ENCODE results near the gene C10orf120. TPM values are rescaled to one million over a fixed set of nuclear protein-coding genes. Genes with fewer than 3 reads are reported as not detected.

Gene C10orf120
- total RNA-seq, 1 experiment from 2014 or later: not detected

GRCh38 chr10:122660696-122661095 is 39.0 kb downstream of the C10orf120 start:
- no peak for DNase-seq (ENCODE audit: low read depth)

DNA sequence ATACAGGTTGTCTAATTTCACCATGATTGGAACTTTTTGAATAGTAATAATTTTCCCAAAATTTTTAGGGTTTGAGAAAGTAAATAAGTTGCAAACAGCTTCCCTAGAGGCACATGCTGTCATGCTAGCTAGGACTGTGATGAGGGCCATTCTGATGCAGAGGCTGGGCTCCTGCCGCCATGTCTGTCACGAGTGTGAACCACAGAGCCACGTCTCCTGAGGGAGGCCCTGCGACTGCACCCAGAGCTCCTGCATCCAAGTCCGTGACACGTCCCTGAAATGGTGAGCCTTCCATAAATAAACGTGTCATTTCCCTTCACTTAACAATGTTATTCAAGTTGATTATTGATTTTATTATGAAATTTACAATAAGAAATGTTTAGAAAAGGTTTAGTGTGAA is 40.0 kb downstream of the C10orf120 start:
- DNase-seq (ENCODE audit: low read depth): no peak

- DNase-seq (ENCODE audit: low read depth): no peak
Observed at GRCh38 chr10:122659126-122659525, 40.5 kb downstream of the C10orf120 start.

- DNase-seq (ENCODE audit: low read depth): no peak
Observed at GRCh38 chr10:122658356-122659049, 41.1 kb downstream of the C10orf120 start.

DNA sequence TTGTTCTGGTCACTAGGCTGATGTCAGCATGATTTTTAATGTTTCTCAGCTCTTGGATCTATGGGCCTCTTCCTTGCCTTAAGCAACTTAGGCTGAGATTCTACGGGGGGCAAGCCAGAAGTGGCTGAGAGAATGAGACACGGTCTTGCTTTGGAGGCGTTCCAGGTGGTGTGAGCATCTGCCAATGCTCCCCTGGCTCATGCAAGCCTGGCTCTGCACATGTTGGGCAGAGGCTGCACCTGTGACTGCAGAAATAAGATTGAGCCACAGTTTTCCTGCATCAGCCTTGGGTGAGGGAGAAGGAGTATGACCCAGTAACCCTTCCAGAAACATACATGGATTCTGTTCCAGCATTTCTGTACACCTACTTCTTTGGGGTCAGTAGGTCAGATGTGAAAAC is 41.9 kb downstream of the C10orf120 start:
- no peak for DNase-seq (ENCODE audit: low read depth)

- no peak for DNase-seq (ENCODE audit: low read depth)
Observed at GRCh38 chr10:122657255-122657654, 42.4 kb downstream of the C10orf120 start.

DNA sequence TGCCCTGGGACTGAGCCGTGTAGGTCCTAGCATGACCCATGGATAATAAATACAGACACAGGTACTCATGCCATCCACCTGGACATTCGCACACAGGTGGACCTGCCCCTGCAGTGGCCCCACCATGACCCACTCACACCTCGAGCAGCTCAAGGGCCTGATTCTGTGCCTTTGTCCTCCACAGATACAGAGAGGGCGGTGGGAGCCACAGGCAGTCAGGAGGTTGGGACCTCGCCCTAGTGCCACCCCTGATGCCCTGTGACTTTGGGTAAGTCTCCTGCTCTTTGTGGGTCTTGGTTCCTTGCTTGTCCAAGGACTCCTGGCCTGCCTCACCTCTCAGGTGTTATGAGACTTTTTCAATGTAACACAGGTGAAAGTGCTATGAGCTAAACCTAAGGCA is 42.9 kb downstream of the C10orf120 start:
- no peak for DNase-seq (ENCODE audit: low read depth)

DNA sequence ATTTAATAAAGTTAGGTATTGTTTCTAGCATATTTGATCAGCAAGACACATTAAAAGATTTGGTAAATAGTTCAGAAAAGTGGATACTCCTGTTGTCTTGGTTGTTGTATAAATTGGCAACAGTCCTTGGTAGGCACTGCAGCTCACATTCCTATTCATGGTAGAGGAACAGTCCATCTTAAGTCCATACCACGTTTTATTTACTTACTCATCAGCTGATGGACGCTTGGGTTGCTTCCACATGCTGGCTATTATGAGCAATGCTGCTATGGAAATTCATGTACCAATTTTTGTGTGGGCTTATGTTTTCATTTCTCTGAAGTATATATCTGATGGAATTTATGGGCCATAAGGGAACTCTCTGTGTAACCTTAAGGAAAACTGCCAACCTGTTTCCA is 43.3 kb downstream of the C10orf120 start:
- no peak for DNase-seq (ENCODE audit: low read depth)

- DNase-seq (ENCODE audit: low read depth): no peak
Observed at GRCh38 chr10:122655524-122656307, 43.9 kb downstream of the C10orf120 start.

DNA sequence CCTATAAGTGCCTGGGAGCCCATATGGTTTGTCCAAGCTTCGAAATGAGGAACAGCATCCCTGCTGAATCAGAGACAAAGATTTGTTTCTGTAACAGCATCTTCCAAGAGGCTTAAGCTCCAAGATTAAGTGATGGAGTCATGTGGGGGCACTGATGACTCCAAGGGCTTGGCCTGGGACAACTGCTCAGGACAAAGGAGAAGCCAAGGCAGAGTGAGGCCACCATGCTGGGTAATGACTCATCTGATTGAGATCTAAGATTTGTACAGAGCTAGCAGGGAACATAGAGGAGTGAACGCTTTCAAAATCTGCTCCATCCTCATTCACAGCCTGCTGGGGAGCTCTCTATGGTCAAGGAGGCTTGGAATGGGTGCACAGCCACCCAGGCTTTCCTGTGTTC is 49.3 kb downstream of the C10orf120 start:
- no peak for DNase-seq (ENCODE audit: low read depth)

- DNase-seq (ENCODE audit: low read depth): no peak
Observed at GRCh38 chr10:122649903-122650302, 49.7 kb downstream of the C10orf120 start.

- peak; percentile 35 for DNase-seq (ENCODE audit: low read depth)
Observed at GRCh38 chr10:122648599-122649428, 50.8 kb downstream of the C10orf120 start.

Other genes with a start within 250 kb of the C10orf120 start
- gene ARMS2, start 245.2 kb downstream of the C10orf120 start, total RNA-seq (2014; rRNA removed; shearing (Covaris generic)): not detected in 2 replicates
- gene HTRA1, start 238.3 kb downstream of the C10orf120 start, total RNA-seq (2014; rRNA removed; shearing (Covaris generic)): 43.1 and 50.4 TPM in 2 replicates
- 0.23 and 0.30 TPM in 2 replicates for gene DMBT1, start 139.1 kb downstream of the C10orf120 start, total RNA-seq (2014; rRNA removed; shearing (Covaris generic))
- gene CUZD1, start 146.0 kb upstream of the C10orf120 start, total RNA-seq (2014; rRNA removed; shearing (Covaris generic)): 0.77 and 1.4 TPM in 2 replicates
- gene FAM24B, start 179.7 kb upstream of the C10orf120 start, total RNA-seq (2014; rRNA removed; shearing (Covaris generic)): 7.6 and 9.5 TPM in 2 replicates
- gene FAM24A, start 210.8 kb upstream of the C10orf120 start, total RNA-seq (2014; rRNA removed; shearing (Covaris generic)): not detected in 2 replicates

Data from Daoy (cell line).